NCI-H510A treated with DMSO at 0.1 percent for 48 hours (cell line): ENCODE measurements around the gene TMPRSS6.
A peak's percentile ranks its signal among the peaks of the same experiment; 100 is the strongest.

ENCODE experiments used
- DNase-seq: peaks from one replicate; lab custom pipeline; 2025; lab: John Stamatoyannopoulos, UW

TMPRSS6 gene

DNA sequence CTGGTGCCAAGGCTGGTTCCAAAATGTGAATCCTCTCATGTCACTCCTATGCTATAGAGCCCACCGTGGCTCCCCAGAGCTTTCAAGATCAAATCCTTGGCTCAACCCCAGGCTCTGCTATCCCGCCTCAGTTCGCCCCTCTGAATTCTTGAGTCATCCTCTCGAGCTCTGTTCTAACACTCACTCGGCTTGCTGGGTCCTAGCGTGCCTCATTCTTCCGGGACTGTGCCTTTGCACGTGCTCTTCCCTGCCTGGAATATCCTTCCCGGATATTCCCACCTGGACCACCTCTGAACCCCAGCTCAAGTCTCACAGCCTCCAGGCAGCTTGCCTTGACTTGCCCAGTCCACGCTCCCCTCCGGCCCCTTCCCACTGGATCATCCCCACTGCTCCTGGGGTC lies 45.0 kb downstream of the TMPRSS6 start:
- no peak for DNase-seq

DNA sequence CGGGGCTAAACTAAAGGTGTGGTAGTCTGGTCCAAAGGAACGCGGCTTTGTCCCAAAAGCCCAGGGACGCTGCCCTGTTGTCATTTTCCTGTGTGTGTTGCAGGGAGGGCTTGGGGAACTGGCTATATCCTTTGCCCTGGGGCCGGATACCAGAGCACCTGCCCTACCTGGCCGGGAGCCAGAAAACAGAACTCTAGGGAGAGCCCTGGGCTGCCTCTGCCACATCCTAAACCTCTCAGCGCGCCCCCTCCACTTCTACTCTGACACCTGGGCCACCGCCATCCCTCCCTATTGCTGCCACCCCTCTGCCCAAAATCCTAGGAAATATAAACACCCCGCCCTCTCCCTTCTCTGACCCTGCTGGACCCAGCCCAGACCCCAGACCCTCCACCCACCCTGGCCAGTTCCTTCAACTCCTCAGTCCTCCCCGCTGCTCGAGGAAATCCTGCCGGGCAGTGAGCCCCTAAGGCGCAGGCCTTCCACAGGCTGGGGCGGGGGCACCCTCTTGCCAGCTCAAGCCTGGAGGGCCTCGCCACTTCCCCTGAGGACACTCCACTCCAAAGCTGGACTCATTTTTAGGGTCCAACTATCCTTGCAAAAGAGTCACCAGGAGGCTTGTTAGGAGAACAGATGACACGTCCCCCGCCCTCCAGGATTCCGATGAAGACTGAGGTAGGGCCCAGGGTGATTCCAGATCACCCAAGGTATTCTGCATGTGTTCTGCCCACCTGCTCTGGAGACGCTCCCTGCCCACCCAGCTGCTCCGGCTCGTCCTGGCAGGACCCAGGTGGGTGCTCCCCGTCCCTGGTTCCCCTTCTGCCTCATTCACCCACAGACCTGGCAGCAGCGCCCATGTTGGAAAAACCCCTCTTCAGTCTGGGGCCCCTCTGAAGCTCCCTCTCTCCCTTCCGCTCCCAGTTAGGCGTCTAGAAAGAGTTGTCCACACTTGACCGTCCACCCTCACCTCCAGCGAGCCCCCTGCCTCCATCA lies 45.8 kb downstream of the TMPRSS6 start:
- DNase-seq: peak; percentile 56

DNA sequence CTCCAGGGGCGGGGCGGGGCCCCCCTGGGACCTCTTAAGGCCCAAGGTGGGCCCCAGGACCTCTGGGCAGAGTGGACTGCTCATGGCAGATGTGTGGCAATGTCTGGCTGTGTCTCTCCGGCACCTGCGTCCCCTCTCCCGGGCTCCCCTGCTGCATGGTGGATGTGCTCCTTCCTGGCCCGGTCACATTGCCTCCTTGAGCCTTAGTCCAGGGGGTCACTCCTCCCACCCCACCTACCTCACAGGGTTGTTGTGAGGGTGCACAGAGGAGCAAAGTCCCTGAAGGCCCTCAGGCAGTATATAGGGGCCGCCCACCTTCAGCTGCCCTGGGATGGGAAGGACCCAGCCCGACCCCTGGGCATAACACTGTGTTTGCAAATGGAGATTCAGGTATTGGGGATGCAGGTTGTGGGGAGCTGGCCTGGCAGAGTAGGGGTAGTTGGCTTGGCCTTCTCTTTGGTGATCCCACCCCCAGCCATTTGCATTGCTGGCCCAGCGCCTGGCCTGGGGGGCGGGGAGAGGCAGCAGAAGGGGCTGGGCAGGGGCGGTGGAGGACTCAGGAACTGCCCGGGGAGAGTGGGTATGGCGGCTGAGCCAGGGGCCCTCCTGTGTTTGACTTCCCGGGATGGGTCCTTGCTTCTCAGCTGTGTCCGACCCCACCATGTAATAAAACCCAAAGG lies 46.7 kb downstream of the TMPRSS6 start:
- no peak for DNase-seq

DNA sequence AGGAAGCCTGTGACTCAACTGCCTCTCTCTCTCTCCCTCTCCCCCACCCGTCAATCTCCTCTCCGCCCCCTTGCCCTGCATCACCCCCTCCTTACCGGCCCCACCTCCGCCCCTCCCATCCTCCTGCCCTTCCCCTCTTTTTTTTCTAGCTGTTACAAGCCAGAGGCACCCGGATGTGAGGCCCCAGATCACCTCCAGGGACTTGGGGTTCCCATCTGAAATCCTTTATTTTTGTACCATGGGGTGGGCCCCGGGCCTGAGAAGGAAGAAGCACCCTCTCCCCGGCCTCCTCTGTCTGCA lies 47.2 kb downstream of the TMPRSS6 start:
- no peak for DNase-seq

DNA sequence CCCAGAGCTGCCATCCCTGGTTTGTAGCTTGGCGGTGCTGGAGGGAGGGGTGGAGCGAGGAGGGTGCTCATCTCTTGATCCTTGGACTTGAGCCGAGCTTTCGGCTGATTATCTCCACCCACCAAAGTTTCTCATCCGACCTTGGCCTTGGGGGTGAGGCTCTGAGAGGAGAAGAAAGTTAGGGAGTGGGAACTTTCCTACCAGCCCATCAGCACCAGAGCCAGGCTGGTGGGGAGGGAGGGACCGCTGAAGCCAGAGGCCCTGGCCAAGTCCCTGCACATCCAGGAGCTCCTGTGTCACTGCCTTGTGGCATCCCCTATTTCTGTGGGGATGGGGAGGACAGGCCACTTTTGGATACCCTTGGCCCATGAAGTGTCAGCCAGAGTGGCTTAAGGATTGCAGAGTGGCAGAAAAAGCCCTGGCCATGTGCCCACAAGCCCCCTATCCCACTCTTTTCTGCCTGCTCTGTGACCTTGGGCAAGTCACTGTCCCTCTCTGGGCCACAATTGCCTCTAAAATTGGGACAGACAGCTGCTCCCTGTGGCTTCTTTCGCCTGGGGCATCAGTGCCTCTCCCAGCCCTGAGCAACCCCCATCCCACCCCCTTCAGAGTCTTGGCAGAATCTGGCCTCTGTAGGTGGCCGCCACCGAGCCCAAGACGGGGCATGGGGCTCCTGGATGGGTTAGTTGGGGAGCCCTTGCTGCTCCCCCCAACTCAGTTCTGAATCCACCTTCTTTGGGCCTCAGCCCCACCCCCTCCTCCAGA lies 47.7 kb downstream of the TMPRSS6 start:
- DNase-seq: no peak

DNA sequence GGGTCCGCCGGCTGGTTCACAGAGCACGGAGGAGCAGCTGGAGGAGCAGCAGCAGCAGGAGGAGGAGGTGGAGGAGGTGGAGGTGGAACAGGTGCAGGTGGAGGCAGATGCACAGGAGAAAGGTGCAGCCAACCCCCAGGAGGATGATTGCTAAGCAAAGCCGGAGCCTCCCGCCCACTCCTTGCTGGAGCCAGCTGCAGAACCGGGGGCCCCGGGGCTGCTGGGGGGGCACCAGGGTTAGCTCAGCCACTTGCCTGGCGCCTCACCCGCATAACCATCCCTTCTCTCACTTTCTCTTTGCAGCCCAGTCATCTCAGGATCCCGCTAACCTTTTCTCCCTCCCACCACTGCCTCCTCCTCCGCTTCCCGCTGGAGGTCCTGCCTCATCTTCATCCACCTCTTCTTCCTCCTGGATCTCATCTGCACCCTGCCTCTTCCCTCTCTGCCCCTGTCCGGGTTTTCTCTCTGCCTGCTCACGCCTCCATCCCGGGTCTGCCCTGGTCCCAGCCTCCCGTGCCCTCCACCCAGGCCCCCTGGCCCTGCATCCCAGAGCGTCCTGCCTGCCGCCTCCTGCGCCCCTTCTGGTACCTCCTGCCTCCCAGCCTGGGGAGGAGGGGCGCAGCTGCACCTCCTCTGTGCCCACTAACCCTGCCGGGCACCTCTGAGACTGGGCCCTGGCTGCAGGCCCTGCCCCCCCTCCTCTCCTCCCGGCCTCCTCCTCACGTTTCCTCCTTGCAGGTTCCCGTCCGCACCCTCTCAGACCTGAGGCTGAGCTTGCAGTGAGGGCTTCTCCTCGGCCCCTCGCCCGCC lies 48.5 kb downstream of the TMPRSS6 start:
- DNase-seq: peak; percentile 15

DNA sequence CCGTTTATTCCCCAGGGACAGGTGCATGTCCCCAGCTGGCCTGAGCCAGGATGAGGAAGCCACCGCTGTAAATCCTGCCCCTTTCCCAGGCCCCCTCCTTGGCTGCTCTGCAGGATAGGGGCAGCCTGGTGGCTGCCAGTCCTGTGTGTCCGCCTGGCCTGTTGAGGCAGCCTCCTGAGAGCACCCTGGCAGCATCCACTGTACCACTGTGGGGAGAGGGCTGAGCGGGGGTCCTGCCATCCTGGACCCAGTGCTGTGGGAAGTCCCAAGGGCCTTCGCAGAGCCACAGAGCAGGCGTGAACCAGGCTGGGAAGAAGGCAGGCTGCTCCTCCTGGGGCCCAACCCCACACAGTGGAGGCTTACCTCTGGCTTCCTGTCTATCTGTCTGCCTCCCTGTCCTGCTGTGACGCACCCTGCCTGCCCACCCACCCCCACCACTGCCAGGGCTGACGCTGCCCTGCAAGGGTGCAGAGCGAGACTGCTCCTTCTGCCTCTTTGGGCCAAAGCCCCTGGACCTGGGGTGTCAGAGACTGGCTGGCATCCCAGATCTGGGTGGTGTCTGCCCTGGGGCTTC lies 49.5 kb downstream of the TMPRSS6 start:
- DNase-seq: no peak

DNA sequence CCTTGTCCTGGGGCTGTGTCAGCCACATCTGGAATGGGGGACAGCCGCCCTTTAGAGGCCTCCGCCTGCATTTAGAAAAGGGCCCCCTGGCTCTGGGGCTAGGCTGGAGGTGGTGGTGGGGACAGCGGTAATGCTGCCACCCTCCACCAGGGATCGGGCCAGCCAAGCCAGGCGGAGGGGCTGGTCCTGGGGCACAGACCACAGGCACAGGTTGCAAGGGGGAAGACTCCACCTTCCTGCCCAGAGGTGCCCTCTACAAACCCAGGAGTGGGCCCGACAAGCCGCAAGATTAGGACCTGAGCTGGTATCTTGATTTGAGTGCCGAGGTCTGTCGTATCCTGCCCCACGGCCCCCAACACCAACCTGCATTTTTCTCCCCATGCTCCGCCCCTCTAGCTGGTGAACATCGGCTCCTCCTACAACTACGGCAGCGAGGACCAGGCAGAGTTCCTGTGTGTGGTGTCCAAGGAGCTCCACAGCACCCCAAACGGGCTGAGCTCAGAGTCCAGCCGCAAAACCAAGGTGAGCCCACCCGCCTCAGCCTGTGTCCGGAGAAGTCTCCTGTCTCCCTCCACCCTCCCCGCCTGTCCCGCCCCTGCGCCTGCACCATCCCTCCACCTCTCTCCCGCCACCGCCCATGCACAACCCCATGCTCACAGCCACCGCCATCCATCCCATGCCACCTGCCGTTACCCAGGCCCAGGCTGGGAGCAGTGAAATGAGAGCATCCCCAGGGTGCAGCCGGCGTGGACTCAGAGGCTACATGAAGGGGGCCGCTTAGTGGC lies 50.4 kb downstream of the TMPRSS6 start:
- DNase-seq: no peak

DNA sequence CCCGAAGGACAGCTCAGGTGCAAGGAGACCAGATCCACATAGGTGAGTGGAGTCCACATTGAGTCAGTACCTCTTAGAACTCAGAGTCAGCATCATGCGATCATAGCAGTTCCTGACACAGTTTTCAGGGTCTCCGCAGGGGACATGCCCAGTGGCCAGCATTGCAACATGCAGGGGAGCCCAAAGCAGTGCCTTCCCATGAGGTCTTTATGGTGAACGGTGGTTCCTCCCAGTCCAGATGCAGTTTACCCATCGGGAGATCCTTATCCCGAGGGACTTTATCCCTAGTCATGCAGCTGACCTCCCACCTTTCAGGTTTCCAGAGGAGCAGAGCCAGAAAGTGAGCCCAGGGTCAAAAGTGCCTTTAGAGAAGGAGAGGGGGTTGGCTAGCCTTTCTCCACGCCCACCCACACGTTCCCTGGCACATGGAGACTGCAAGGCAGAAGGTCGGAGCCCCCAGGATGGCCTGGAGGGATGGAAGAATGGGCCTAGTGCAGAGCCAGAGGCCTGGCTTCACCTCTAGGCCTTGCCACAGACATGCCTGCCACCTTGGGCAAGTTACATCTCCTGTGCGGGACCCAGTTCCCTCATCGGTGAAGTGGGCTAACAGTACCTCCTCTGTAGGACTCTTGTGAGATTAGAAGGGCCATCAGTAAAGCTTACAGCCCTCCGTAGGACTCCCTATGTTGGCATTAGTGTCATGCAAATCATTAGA lies 51.6 kb downstream of the TMPRSS6 start:
- DNase-seq: no peak

DNA sequence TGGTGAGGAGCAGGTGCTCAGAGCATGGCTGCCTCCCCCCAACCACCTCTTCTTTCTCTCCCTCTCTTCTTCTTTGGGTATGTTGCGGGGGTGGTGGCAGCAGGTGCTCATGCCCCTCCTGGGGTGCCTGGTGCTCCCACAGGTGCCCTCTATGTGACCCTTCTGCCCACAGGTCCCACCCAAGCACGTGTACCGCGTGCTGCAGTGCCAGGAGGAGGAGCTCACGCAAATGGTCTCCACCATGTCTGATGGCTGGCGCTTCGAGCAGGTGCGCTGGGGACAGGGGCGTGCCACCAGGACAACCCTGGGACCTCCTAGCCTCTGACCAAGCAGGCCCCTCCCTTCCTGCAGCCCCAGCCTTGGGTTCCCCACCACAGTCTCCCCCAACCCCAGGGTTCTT lies 52.3 kb downstream of the TMPRSS6 start:
- no peak for DNase-seq

DNA sequence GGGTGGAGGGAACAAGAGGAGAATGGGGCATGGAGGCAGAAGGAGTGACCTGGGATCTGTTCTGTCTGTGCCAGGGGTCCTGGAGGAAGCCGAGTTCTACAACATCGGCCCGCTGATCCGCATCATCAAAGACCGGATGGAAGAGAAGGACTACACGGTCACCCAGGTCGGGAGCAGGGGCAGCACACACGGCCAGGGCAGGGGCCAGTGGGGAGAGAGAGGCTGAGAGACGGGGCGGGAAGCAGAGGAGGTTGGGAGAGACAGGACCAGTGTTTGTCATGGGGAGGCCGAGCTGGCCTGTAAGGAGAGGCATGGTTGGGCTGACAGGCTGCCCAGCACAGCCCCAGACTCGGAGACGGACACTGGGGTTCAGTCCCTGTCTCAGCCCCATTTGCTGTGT lies 53.3 kb downstream of the TMPRSS6 start:
- DNase-seq: no peak

DNA sequence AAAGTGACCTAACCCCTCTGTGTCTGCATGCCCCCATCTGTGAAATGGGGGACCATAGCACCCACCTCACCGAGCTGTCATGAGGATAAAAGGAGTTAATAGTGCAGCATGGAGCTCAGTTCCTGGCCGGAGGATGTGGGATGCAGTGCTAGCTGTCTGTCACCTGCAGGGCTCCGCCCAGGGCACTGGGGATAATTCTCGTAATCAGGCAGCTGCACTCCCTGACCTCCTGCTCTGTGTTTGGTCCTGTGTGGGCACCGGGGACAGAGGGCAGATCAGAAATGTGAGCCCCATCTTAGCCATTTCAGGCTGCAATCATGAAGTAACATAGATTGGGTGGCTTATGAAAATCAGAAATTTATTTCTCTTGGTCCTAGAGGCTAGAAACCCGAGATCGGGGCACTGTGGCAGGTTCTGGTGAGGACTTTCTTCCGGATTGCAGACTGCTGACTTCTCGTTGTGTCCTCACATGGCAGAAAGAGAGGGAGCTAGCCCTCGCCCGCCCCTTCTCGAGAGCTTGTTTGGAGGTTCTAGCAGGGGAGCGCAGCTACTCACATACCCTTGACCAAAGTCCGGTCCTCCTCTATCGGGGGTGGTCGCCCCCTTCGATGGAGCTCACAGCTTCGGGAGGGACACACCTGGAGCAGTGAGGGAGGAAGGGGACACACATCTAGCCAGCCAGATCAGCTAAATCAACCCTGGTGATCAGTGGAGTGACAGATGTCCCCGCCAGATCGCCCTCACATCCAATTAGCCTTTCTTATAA lies 54.7 kb downstream of the TMPRSS6 start:
- DNase-seq: no peak

DNA sequence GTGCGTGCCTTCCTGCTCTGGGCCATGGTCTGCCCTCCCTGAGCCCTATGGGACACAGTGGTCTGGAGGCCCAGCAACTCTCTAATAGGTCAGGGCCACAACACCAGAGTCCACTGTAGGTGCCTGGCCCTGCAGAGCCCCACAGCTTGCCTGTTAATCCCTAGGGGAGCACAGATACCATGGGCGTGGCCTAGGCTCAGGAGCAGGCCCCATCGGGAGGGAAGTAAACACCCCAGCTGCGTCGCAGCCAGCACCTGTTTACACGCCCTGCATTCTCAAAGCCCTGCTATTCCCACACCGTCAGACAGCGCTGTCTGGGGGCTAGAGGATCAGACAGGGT lies 55.5 kb downstream of the TMPRSS6 start:
- DNase-seq: no peak

DNA sequence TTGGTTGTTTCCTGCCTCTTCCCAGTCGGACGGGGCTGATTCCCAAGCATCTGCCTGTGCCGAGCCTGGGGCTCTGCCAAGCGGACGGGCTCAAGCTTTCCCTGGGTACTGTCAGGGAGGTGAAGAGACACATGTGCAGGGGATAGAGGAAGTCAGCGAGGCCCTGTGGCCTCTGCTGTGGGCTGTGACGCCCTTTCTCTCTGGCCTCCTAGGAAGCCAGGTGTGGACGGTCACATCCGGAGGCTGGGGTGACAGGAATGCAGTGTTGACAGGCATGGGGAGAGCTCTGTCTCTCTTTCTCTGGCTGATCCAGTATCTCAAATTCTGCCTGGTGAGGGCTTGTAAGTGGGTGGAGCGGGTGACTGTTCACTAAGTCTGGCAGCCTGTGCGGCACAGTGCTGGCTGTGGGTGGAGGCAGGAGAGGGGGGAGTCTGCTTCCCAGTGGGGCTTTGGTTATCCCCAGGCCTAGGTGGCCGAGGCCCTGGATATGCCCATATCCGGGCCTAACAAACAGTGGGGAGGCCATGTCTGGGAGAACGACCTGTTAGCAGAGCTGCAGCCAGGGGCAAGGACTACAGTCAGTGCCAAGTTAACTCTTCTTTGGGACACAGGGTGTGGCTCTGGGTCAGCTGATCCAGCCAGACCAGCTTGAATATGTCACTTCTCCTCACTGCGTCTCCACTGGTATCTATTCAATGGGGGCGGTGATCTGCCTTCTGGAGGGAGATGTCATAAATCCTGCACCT lies 56.0 kb downstream of the TMPRSS6 start:
- no peak for DNase-seq

DNA sequence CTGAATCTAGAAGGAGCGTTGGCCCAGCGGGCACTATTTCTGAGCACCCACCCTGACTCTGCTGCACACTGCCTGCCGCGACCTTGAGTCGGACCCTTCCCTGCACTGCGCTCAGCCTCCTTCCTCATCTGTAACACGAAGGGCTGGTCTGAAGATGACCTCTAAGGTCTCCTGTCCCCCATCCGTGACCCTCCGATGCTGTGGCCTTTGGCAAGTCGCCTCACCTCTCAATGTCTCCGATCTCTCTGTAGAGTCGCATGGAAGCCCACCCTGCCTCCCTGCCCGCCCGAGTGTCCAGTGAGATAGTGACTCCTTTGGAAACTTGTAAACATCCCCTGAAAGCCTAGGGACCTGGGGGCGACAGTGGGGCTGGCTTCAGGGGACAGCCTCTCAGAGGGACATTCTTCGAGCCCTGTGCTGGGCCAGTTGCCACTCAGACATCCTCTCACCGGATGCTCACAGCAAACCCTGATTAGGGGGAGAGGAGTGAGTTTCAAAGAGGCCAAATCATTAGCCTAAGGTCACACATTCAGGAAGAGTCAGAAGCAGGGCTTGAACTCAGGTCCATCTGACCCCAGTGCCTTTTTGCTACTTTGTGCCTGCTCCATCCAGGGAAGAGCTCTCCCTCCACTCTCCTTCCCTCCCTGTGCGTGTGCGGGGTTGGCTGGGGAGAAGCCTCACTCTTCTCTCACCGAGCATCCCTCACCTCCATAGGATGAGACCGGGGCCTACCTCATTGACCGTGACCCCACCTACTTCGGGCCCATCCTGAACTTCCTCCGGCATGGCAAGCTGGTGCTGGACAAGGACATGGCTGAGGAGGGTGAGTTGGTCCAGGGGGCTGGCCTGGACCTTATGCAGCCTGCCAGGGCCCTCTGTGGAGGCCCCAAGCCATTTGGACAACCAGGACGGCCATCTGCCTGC lies 56.9 kb downstream of the TMPRSS6 start:
- no peak for DNase-seq

DNA sequence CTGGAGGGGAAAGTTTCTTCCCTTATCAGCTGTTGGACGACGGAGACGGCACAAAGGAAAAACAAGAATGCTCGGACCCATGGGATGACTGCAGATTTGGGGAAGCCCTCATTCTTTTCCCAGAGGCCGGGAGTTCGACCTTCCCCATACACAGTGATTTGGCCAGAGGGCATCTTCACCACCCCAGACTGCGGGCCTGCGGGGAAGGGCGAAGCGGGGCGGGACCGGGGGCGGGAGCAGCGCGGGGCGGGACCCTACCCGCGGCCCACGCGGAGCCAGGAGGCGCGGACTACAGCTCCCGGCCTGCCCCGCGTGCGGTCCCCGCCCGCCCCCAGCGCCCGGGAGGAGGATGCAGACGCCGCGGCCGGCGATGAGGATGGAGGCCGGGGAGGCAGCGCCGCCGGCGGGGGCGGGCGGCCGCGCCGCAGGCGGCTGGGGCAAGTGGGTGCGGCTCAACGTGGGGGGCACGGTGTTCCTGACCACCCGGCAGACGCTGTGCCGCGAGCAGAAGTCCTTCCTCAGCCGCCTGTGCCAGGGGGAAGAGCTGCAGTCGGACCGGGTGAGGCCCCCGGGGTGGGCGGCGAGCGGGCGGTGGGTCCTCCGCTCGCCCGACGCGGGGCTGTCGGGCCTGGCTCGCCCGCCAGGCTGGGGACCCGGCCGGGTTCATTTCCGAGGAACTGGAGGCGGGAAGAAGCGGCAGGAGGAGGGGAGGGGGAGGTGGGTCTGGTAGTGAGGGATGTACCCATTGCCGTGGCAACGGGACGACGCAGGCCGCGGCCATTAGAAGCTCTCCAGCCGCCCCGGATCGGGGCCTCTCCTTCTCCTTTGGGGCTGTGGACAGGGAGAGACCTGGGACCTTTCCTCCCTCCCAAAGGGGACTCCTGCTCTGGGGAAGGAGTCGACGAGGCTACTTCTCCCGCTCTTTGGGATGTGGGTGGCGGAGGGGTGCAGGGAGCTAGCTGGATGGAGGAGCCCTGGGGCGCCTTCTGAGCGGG lies 57.8 kb downstream of the TMPRSS6 start, which contains the start of gene KCTD17:
Gene KCTD17 (plus strand): TSS at position 352 of the 995 bp plus-strand sequence. CDS start 19 bp downstream, at position 371.
- DNase-seq: peak; percentile 24
